GM21526 (cell line): ENCODE measurements around the gene NEO1.

ENCODE experiments used
- ATAC-seq: cut with Tn5 transposase; IDR thresholded peaks from one replicate; pipeline ENCODE4 v1.9.1; 2021; ENCODE audit warnings: moderate library complexity; ENCODE audit not compliant: unreplicated experiment, low FRiP score

The NEO1 gene

GRCh38 chr15:73324496-73325170, 272.4 kb downstream of the NEO1 start:
- no peak for ATAC-seq

DNA sequence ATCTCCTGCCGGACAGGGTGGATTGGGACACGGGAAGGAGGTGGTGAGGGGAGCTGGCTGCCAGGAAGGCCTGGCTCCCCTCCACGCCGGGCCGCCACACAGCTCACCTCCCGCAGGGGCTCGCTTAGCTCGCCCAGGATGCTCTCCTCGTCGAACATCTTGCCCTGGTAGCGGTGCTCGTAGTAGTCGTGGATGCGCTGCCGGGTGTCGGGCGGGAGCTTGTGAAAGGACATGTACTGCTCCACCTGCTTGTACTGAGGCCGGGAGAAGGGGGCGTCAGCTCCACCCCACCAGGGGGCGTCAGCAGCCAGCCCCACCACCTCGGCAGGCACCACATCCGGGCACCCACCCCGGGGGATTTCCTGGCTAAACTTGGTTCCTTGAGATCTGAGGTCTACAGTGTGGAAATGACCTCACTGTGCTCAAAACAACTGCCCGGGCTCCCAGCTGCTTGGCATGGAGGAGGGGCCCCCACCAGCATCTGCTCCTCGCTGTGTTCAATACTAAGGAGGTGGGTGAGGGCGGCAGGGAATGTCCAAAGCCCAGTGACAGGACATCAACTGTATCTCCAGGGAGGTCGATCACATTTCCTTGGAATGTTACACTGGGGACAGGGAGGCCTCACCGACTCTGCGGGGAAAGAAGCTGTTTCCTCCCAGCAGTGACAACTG, 273.1 kb downstream of the NEO1 start:
- ATAC-seq = no peak

GRCh38 chr15:73326157-73326556, 273.9 kb downstream of the NEO1 start:
- ATAC-seq = no peak

GRCh38 chr15:73328149-73328820, 276.0 kb downstream of the NEO1 start:
- ATAC-seq = no peak

DNA sequence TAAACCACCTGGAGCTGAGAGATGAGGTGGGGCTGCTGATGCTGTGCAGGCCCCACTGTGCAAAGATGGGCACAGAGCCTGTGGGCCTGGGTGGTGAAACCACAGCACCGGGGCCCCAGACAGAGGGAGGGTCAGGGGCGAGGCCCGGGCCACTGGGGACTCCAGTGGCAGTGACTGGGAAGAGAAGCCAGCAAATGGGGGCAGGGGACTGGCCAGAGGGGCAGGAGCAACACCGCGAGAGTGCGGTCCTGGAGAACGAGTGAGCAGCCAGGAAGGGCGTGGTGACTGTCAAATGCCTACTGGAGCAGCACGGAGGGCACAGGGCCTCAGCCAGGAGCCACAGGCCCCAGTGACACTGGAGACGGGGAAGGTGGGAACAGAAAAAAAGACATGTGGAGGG, 276.7 kb downstream of the NEO1 start:
- no peak for ATAC-seq

DNA sequence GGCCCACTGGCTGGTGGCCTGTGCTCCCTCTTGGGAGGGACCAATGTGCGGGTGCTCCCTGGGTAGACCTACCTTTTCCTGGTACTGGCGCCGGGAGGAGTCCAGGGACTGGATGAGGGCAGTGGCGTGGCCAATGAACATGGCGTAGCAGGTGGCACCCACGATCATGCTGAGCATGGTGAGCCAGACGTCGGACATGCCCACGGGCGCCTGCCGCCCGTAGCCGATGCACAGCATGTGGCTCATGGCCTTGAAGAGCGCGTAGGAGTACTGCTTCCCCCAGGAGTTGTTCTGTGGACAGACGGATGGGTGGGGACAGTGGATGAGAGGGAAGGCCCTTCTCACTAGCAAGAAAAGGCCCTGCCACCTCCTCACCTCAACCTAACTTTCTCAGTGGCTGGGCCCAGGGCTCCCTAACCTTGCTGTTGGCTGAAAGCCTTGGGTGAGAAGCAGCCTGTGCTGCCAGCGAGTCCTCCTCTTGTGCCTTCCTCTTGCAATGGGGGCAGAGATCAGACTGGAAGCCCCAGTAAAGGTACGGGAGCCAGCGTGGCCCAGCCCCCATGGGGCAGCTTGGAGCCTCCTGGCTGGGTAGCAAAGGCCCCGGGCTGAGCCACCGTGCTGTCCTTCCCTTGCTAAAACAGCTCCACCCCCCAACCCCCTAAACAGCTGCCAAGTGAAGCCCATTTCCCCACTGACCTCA, 277.4 kb downstream of the NEO1 start:
- no peak for ATAC-seq

- ATAC-seq = no peak
These were observed 278.2 kb downstream of the NEO1 start for GRCh38 chr15:73330206-73331051.

DNA sequence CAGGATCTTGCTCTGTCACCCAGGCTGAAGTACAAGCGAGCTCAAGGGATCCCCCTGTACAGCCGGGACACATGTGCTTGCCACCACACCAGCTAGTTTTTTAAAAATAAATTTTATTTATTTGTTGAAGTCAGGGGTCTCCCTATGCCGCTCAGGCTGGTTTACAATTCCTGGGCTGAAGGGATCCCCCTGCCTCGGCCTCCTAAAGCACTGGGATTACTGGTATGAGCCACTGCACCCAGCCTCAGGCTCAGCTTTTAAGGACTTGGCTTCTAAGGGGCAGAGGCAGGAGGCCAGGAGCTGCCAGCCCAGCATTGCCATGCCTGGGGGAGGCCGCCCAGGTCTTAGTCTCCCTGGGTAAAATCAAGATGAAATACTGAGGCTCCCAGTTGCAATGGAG, 279.2 kb downstream of the NEO1 start:
- no peak for ATAC-seq

DNA sequence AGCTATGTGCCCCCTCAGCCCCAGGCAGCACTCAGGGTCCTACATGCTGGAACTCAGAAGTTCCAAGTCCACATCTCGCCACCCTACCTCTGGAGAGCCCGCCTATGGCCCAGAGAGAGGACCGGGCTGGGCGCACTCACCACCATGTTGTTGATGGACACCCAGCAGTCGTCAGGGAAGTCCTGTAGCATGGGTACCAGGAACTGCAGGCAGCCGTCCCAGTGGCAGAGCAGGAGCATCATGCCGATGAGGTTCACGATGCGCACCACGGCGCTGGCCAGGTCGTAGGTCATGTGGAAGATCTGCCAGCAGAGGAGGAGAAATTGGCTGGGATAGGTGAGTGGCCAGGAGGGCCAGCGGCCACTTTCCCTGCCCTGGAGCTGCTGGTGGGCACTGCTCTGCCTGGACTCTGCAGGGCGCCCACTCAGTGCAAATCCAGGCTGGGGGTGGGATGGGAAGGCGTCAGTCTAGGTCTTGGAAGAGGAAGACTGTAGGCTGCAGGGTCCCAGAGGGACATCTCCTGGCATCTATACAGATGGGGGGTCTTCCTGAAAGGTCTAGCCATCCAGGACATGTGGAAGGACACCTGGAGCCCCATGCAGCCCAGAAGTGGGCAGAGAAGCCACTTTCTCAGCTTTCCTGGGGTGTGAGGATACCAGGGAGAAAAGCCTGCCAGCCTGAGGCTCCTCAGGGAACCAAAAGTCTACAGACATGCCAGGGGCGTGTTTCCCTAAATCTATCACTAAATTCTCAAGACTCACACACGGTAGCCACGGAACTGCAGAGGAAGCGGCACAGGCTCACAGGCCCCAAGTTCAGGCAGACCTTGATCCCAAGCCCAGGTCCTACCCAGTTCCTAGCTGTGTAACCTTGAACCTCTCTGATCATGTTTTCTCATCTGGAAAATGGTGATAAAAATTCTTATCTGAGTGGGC, 280.0 kb downstream of the NEO1 start:
- no peak for ATAC-seq

DNA sequence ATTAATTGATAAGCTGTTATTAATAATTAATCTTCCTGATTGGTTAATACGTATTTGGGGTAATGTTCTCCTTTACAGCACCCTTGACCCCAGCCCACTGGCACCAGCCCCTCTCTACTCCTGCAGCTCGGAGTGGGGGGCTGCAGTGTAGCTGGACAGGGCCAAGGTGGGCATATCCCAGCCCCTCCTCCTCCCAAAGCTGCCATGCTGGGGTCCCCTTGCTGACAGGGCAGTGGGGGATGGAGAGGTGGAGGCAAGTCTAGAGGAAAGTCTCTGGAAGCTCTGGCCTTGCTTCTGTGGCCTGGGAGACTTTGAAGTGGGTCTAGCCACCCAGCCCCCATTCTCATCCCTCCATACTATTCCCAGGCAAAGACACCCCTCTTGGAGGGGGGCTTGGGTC, 280.7 kb downstream of the NEO1 start:
- ATAC-seq = no peak

DNA sequence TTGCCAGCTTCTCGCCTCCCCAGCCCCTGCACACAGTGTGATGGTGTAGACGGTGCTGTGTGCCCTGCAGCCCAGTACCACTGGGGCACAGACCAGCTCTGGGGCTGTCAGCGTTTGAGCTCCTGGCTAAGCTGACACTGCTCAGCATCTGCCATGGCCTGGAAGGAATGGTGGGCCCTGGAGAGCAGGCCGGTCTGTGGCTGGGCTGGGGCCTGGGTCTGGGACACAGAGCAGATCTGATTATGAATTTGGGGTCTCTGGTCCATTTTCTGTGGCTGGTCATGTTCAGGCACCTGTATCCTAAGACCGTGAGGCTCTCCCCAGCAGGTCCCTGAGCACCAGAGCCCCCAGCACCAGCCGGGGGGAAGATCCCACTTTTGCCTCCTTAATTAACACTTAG, 281.8 kb downstream of the NEO1 start:
- ATAC-seq = no peak

GRCh38 chr15:73335026-73335425, 282.8 kb downstream of the NEO1 start:
- ATAC-seq = no peak

DNA sequence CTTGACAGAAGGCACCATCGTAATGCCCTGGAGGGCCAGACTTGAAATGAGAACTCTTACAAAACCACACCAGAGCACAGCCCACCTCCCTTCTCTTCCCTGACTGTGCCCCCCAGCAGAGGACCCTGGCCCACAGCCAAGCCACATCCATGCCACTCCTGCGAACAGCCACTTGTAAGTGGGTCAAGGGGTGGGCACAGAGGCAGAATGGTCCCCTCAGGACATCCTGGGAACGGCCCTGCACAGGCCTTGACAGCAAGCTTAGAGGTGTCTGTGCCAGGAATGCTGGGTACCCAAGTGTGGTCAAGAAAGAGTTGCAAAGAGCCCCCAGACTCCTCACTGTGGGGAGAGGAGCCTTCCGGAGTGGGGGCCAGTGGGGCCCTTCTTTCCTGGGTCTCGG, 283.2 kb downstream of the NEO1 start:
- no peak for ATAC-seq

- ATAC-seq = no peak
These were observed 284.5 kb downstream of the NEO1 start for GRCh38 chr15:73336756-73337155.

DNA sequence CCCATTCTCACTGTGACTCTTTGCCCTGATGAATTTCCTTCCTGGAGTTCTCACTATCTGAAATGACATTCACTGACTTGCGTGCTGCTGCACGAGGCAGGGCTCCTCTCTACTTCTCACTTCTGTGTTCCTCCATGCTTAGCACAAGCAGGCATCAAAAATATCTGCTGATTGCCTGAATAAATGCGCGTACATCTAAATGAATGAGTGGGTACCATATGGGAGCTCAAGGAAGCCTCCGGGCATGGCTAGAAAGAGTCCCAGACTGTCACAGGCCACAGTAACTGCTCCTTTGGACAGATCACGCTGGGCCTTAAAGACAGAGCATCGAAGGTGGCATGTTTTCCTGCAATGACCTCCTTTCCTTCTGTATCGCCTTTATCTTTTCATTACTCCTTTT, 284.9 kb downstream of the NEO1 start:
- no peak for ATAC-seq

- ATAC-seq = no peak
These were observed 285.8 kb downstream of the NEO1 start for GRCh38 chr15:73338058-73338457.

DNA sequence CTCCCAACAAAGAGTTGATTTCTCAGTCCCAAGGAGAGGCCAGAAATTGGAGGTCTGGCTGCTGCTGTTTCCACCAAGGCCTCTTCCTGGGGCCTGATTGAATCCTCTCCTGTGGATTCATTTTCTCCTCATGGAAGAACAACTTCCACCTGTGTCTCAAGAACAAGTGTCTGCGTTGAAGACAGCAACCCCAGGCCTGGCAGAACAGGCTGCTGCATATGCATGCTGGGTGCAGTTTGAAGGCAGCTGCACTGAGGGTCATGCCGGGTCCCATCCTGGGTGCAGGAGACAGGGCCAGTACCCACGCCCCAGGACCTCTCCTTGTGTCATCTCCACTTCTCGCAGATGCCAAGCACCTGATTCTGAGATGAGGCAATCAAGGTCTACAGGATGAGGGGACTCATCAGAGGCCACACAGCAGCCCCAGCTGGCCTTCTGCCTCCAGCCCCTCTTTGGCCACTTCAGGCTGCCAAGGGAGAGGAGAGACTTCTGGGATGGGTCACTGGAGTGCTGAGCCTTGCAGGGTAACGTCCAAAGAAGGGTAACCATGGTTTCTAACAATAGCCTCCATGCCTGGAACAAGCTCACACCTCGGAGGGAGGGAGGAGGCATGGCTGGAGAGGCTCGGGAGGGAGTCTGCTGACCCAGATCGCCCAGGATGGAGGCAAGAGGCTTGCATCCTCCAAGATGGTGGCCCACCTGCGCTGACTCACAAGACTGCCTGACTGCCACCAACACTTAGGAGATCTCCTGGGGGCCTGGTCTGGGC, 286.5 kb downstream of the NEO1 start:
- no peak for ATAC-seq

- no peak for ATAC-seq
These were observed 288.4 kb downstream of the NEO1 start for GRCh38 chr15:73340502-73341192.
